Activated CD4-positive, alpha-beta T cell treated with anti-CD3 and anti-CD28 coated beads, Interleukin-2, amount 10 ng/mL, durations not matched to agents 7 days and 5 days (primary cell): ENCODE results near the gene GOT1. TPM values are rescaled to one million over a fixed set of nuclear protein-coding genes. Genes with fewer than 3 reads are reported as not detected.

Source experiments
- CTCF ChIA-PET: fragments of 350-600 bp; sonication (Branson Sonifier 250); formaldehyde crosslinking; loops from one replicate; lab custom pipeline; 2021; ENCODE audit warnings: antibody characterized with exemption; lab: Charles Lee
- POLR2A ChIA-PET: fragments of 350-600 bp; sonication (Branson Sonifier 250); formaldehyde crosslinking; loops from one replicate; lab custom pipeline; 2021; ENCODE audit warnings: antibody characterized with exemption; lab: Charles Lee
- DNase-seq: peaks from one replicate; pipeline ENCODE4 v3.0.0-alpha.2; 2020
- H3K27ac Mint-ChIP-seq: one replicate; pipeline ENCODE4 v1.8.0; 2021; ENCODE audit warnings: mild to moderate bottlenecking, moderate library complexity, mixed read lengths
- H3K27me3 Mint-ChIP-seq: one replicate; pipeline ENCODE4 v1.8.0; 2021; ENCODE audit warnings: mixed read lengths
- H3K36me3 Mint-ChIP-seq: one replicate; pipeline ENCODE4 v1.8.0; 2021; ENCODE audit warnings: low read depth, mixed read lengths
- H3K4me1 Mint-ChIP-seq: one replicate; pipeline ENCODE4 v1.8.0; 2021; ENCODE audit warnings: mixed read lengths
- H3K4me3 Mint-ChIP-seq: one replicate; pipeline ENCODE4 v1.8.0; 2021; ENCODE audit warnings: mild to moderate bottlenecking, moderate library complexity, mixed read lengths
- H3K9me3 Mint-ChIP-seq: one replicate; pipeline ENCODE4 v1.8.0; 2021; ENCODE audit warnings: mixed read lengths
- total RNA-seq, 2 experiments: library from RNA; stranded (reverse); gene quantifications; one replicate each; pipeline ENCODE4 v1.2.3, GENCODE V29; 2021

Gene GOT1
- total RNA-seq, 2 experiments from 2014 or later, result 26.1 to 33.2 TPM

DNA sequence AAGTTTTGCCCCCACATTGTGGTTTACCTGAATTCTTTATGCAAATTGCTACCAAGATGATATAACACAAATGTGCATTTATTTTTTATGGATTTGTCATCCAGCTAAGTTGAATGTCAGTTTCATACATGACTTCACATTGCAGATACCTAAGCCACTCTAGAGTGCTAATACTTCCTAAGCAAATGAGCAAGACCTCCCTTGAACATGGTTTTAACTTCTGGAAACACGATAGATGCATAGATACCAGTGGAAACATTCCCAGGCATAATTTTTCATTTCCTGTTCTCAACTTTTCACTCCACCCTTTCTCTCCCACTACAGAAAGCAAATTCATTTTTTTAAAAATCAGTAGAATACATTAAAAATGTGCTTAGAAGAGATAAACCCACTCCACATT lies 20.3 kb downstream of the GOT1 start:
- DNase-seq, result no peak
- Mint-ChIP-seq H3K9me3 (no peaks in the 10 kb centered on the region), H3K4me3 (no peak overlapping the region), H3K4me1 (no peaks in the 10 kb centered on the region), H3K36me3 (peaks cover 5% of the 10 kb centered on the region), H3K27me3 (no peaks in the 10 kb centered on the region), H3K27ac (no peak overlapping the region)
- CTCF ChIA-PET, result no interaction called here
- POLR2A ChIA-PET, result no interaction called here

DNA sequence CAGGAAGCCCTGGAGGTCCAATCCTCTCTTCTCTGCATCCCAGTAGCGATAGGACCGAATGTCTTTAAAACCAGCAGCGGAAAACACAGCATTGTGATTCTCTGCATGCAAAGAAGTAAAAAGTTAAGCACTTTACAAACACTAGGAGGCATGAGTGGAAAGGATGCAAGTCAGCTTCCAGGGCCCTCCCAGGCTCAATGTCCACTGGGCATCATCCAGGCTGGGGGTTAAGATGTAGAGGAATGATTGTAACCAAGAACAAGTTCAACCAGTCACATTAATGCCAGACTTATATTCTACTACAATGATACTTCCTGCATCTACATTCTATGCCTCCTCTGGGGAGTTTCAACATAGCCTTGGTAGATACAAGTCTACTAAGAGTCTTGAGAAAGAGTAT lies 24.3 kb downstream of the GOT1 start:
- POLR2A ChIA-PET, result no interaction called here
- no peak overlapping the region for H3K27ac Mint-ChIP-seq
- no peak for DNase-seq
- H3K4me1 Mint-ChIP-seq, result no peaks in the 10 kb centered on the region
- H3K9me3 Mint-ChIP-seq, result no peaks in the 10 kb centered on the region
- H3K36me3 Mint-ChIP-seq, result peaks cover 8% of the 10 kb centered on the region
- H3K4me3 Mint-ChIP-seq, result no peak overlapping the region
- CTCF ChIA-PET, result no interaction called here
- H3K27me3 Mint-ChIP-seq, result no peaks in the 10 kb centered on the region

DNA sequence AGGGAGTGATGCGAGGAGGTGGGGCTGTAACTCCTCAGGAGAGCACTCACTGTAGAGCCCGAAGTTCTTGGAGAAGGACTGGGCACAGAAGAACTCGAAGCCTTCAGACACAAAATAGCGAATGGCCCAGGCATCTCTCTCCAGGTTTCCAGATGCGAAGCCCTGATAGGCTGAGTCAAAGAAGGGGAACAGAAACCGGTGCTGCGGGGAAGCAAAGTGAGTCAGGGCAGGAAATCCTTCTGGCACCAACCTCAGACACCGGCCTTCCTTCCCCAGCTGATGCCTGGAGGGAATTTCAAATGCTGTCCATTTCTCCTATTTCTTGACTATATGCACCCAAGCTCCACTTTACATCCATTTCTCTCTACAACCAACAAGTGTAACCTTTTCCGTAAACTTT lies 26.8 kb downstream of the GOT1 start:
- no peaks in the 10 kb centered on the region for H3K27me3 Mint-ChIP-seq
- no peak overlapping the region for H3K4me3 Mint-ChIP-seq
- DNase-seq, result no peak
- ChIA-PET POLR2A (no interaction called here), CTCF (no interaction called here)
- H3K36me3 Mint-ChIP-seq, result peaks cover 8% of the 10 kb centered on the region
- no peaks in the 10 kb centered on the region for H3K4me1 Mint-ChIP-seq
- H3K9me3 Mint-ChIP-seq, result no peaks in the 10 kb centered on the region
- H3K27ac Mint-ChIP-seq, result no peak overlapping the region

DNA sequence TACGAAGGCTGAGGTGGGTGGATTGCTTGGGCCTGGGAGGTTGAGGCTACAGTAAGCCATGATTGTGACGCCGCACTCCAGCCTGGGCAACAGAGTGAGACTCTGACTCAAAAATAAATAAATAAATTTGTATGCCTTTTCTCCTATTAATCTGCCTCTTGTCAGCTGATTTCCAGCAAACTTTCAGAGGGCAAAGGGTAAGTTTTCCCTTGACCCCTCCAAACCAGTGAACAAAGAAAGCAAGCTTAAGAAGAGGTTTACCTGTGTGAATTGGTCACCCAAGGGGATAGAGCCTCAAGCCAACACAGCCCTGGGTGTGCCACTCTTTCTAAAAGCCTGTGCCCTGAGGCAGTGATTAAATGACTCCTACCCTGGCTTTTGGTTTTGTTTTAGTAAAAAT lies 30.8 kb downstream of the GOT1 start:
- CTCF ChIA-PET, result no interaction called here
- Mint-ChIP-seq H3K9me3 (no peaks in the 10 kb centered on the region), H3K4me3 (no peak overlapping the region), H3K36me3 (peaks cover 6% of the 10 kb centered on the region), H3K4me1 (peaks cover 9% of the 10 kb centered on the region), H3K27me3 (no peaks in the 10 kb centered on the region), H3K27ac (no peak overlapping the region)
- DNase-seq, result no peak
- POLR2A ChIA-PET, result no interaction called here

- Mint-ChIP-seq H3K27ac (no peak overlapping the region), H3K9me3 (no peaks in the 10 kb centered on the region), H3K4me3 (no peak overlapping the region), H3K4me1 (peaks cover 14% of the 10 kb centered on the region), H3K36me3 (peaks cover 4% of the 10 kb centered on the region), H3K27me3 (no peaks in the 10 kb centered on the region)
- CTCF ChIA-PET, result no interaction called here
- POLR2A ChIA-PET, result no interaction called here
- no peak for DNase-seq
These were observed 34.0 kb downstream of the GOT1 start for GRCh38 chr10:99396471-99396870.

GRCh38 chr10:99395750-99396445 lies 34.5 kb downstream of the GOT1 start:
- peak overlapping the region; percentile 34 for H3K27ac Mint-ChIP-seq
- H3K36me3 Mint-ChIP-seq, result peaks cover 4% of the 10 kb centered on the region
- no peak overlapping the region for H3K4me3 Mint-ChIP-seq
- H3K27me3 Mint-ChIP-seq, result no peaks in the 10 kb centered on the region
- H3K4me1 Mint-ChIP-seq, result peaks cover 14% of the 10 kb centered on the region
- no peaks in the 10 kb centered on the region for H3K9me3 Mint-ChIP-seq
- ChIA-PET CTCF (no interaction called here), POLR2A (no interaction called here)
- no peak for DNase-seq

GRCh38 chr10:99394761-99395386 lies 35.5 kb downstream of the GOT1 start:
- no peaks in the 10 kb centered on the region for H3K27me3 Mint-ChIP-seq
- H3K9me3 Mint-ChIP-seq, result no peaks in the 10 kb centered on the region
- peaks cover 14% of the 10 kb centered on the region for H3K4me1 Mint-ChIP-seq
- ChIA-PET CTCF (no interaction called here), POLR2A (no interaction called here)
- no peak overlapping the region for H3K27ac Mint-ChIP-seq
- no peak for DNase-seq
- no peak overlapping the region for H3K4me3 Mint-ChIP-seq
- peaks cover 4% of the 10 kb centered on the region for H3K36me3 Mint-ChIP-seq

DNA sequence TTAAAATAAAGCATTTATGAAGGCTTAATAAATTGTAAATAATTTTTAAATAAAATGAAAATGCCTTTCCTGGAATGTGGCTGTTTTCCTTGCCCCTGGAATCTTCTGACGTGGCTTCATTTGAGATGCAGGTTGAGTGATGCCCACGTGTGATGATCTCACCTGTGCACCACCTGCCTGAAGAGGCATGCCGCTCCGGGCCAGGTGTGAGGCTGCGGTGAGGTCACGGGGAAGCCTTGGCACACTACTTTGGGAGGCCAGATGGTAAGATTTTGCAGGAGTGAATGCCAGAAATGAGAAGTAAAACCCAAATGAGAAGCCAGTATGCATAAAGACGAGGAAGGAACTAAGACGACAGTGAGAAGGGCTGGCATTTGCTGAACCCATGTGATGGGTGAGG lies 36.2 kb downstream of the GOT1 start:
- ChIA-PET POLR2A (no interaction called here), CTCF (no interaction called here)
- Mint-ChIP-seq H3K27ac (no peak overlapping the region), H3K9me3 (no peaks in the 10 kb centered on the region), H3K4me3 (no peak overlapping the region), H3K4me1 (peaks cover 14% of the 10 kb centered on the region), H3K36me3 (peaks cover 4% of the 10 kb centered on the region), H3K27me3 (no peaks in the 10 kb centered on the region)
- no peak for DNase-seq

GRCh38 chr10:99393683-99394082 lies 36.7 kb downstream of the GOT1 start:
- Mint-ChIP-seq H3K27me3 (no peaks in the 10 kb centered on the region), H3K4me3 (no peak overlapping the region), H3K4me1 (peaks cover 14% of the 10 kb centered on the region), H3K27ac (no peak overlapping the region), H3K9me3 (no peaks in the 10 kb centered on the region), H3K36me3 (peaks cover 4% of the 10 kb centered on the region)
- CTCF ChIA-PET, result no interaction called here
- POLR2A ChIA-PET, result no interaction called here
- no peak for DNase-seq

DNA sequence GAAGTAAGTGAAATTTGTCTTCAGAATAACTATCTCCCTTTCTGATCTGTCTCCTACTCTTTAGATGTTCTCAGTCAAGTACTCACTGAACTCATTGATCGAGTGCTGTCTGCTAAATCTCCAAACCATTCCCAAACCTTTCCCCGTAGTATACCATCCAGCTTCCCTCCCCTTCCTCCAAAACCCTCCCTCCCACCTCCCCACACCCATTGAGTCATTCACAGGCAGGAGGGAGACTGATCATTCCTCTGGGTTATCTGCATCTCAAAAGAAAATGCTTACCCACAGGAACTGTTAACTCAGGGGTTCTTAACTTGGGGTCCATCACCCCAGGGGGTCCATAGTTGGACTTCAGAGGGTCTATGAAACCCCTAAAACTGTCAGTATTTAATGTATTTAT lies 37.4 kb downstream of the GOT1 start:
- ChIA-PET POLR2A (no interaction called here), CTCF (interaction anchor here (1.6 kb wide), 1 partner anchor 10 kb away, joined by 5 read pairs; no protein-coding TSS in a partner anchor)
- Mint-ChIP-seq H3K4me3 (no peak overlapping the region), H3K27me3 (no peaks in the 10 kb centered on the region), H3K36me3 (peaks cover 4% of the 10 kb centered on the region), H3K27ac (no peak overlapping the region), H3K4me1 (peaks cover 14% of the 10 kb centered on the region), H3K9me3 (no peaks in the 10 kb centered on the region)
- DNase-seq, result no peak

DNA sequence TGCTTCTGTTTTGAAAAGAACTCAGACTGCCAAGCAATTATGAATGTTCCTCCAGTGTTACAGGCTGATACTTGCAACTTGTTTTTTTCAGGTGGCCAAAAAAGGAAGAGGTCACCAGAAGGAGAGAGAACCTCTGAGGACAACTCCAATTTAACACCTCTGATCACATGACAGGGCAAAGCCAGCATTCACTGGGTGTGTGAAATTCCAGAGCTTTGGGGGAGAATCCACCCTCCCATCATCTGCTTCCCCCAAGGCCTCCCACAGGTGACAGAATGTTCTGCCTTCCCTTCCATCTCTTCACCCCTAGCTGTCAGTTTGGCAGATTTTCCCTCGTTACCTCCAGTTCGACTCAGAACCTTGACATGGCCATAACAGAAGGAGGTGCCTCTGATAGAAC lies 39.1 kb downstream of the GOT1 start:
- Mint-ChIP-seq H3K4me1 (peaks cover 14% of the 10 kb centered on the region), H3K36me3 (no peaks in the 10 kb centered on the region), H3K27me3 (no peaks in the 10 kb centered on the region), H3K9me3 (no peaks in the 10 kb centered on the region), H3K4me3 (no peak overlapping the region), H3K27ac (no peak overlapping the region)
- ChIA-PET POLR2A (no interaction called here), CTCF (interaction anchor here (1.6 kb wide), 1 partner anchor 9 kb away, joined by 5 read pairs; no protein-coding TSS in a partner anchor)
- no peak for DNase-seq

GRCh38 chr10:99389729-99390480 lies 40.5 kb downstream of the GOT1 start:
- H3K9me3 Mint-ChIP-seq, result no peaks in the 10 kb centered on the region
- H3K27me3 Mint-ChIP-seq, result peaks cover 4% of the 10 kb centered on the region
- H3K4me3 Mint-ChIP-seq, result no peak overlapping the region
- DNase-seq, result no peak
- peaks cover 6% of the 10 kb centered on the region for H3K4me1 Mint-ChIP-seq
- ChIA-PET POLR2A (no interaction called here), CTCF (interaction anchor here (0.6 to 0.7 kb wide), 2 partner anchors 623 to 1703 kb away, joined by 3 to 5 read pairs; no protein-coding TSS in a partner anchor)
- no peaks in the 10 kb centered on the region for H3K36me3 Mint-ChIP-seq
- H3K27ac Mint-ChIP-seq, result no peak overlapping the region

DNA sequence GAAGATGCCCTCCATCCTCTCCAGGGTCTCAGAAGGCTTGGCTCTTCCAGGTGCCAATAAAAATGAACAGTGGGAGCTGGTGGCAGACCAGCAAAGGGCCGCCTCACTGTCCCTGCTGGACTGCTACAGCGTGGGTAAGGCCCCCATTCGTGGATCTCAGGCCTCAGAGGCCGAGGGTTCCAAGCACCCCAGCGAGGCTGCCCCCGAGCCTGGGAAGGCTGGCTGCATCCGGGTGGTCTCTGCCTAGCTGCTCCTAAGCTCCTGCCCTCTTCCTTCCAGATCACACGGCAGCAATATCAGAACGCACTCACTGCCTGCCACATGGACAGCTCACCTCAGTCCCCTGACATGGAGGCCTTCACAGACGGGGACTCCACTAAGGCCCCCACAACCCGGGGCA lies 42.9 kb downstream of the GOT1 start:
- CTCF ChIA-PET, result interaction anchor here (1.4 kb wide), 1 partner anchor 154 kb away, joined by 3 read pairs; no protein-coding TSS in a partner anchor
- POLR2A ChIA-PET, result no interaction called here
- DNase-seq, result no peak
- no peaks in the 10 kb centered on the region for H3K36me3 Mint-ChIP-seq
- no peaks in the 10 kb centered on the region for H3K9me3 Mint-ChIP-seq
- no peak overlapping the region for H3K4me3 Mint-ChIP-seq
- peaks cover 4% of the 10 kb centered on the region for H3K27me3 Mint-ChIP-seq
- H3K27ac Mint-ChIP-seq, result no peak overlapping the region
- H3K4me1 Mint-ChIP-seq, result peaks cover 1% of the 10 kb centered on the region
